Right forelimb (tissue), 1 donor: ENCODE measurements around the gene TMEM185B.
"Not testable (repeated sequence)": the region's sequence is repeated elsewhere in the genome, so short reads cannot be mapped to it uniquely, and the experiment has no call there.

Source experiments
- DNase-seq: peaks from one replicate; pipeline ENCODE4 v3.0.0-alpha.2; 2018

Gene TMEM185B

DNA sequence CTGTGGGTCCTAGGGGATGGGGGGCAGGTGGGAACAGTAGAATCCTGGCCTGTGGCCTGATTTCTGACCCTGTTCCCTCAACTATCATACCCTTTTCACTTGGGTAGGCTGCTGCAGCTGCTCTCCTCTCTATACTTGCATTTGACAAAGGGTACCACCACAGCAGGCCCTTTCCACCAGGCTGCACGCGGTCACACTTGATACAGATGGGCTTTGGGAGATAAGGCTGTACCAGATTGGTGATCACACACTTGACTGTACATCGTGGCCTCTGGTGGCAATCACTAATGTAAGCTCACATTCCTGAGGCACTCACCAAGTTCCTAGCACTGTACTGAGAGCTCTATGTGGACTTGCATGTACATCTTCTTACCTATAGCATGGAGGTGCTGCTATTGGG, 27.9 kb upstream of the TMEM185B start:
- no peak for DNase-seq

DNA sequence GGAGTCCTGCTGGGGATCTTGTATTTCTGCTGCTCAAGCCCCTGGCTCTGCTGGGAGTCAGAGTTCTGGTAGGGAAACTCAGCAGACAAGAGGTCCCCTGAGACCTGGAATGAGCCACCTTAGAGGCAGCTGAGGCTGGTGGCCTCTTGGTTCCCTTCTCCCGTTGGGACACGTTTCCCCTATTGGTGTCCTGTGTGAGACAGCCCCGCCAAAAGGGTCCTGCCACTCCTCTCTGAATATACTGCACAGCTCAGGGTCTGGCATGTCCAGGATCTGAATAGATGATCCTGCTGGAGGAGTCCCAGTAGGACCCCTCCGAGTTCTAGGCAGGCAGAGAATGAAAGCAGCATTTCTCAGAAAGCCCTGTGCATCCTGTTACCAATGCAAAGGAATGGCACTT, 27.4 kb upstream of the TMEM185B start:
- DNase-seq: no peak

DNA sequence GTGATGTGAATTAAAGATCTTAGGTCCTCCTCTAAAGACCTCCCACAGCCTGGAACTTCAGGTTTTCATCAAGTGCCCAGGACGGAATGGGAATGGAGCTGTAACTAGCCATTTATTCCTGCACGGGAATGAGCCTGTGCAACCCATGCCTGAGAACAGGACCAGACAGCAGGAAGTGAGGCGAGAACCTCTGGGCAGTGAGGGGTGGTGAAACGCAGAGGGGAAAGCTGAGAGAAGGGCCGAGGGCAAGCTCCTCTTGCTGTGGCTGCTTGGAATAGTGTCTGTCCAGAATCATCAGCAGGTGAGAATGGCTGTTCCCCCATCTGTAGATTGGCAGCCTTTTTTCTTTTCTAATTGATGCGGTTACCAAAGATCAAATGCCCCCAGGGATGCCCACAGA, 24.7 kb upstream of the TMEM185B start:
- DNase-seq: no peak

DNA sequence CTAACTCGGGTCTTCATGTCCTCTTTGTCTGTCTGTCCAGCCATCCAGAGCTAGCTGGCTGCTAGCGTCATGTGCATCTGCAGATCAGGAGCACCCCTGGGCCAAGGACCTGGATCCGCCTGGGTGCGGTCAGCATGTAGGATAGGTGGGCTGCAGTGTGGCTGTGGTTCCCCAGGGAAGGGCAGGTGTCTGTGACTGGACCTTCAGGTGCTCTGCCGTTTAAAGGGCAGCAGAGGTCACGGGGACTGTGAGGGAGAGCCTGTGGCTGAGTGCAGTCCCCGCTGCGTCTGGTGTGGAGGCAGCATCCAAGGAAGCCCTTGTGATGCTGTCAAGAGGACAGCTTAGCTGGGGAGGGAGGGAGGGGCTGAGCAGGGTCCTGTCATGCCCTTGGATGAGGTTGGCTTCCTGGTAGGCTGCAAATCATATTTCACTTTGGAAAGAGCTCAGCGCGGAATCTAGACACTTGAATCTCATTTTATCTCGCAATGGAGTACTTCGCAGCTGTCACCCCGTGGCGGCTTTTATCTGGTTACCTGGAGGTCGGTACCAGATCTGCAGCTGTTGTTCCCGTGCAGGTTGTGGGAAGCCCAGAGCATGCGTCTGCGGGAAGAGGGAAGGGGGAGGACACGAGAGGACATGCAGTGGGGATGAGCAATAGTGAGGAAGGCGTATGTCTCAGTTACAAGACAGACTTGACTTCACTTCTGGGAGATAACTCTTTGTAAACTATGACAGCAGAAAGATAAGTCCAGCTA, 23.5 kb upstream of the TMEM185B start:
- DNase-seq: no peak

DNA sequence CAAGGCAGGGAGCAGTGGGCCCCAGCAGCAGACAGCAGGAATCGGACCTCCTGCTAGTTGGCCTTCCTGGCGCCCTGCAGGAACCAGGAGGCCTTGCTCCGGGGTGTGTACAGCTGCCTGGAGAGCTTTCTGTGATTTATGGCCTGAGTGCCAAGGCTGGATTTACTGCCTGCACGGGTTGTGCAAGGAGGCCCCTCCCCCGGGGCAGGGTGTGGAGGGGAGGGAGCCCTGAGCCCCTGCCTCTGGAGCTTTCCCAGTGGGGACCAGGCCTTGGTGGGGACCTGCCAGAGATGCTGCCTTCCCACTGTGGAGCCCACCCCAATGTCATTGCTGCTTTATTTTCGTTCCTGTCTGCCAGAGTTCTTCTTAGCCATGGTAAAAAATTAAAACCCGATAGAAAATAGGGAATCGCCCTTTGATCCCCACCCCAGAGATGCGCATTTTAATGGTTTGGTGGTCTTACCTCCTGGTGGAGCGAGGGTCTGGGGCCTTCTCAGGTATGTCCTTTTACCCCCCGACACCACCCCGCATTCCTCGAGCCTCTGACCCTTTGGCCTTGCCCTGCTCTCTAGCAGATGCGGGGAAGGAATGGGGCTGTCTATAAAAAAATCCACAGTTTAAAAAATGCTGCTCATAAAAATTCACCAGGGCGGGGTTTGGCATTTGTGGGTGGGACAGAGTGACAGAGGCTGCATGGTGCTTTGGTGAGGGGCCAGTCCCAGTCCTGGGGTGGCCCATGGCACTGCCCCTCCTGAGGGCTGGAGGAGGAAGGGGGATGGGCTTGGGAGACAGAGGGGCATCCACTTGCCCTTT, 22.5 kb upstream of the TMEM185B start:
- DNase-seq: no peak

DNA sequence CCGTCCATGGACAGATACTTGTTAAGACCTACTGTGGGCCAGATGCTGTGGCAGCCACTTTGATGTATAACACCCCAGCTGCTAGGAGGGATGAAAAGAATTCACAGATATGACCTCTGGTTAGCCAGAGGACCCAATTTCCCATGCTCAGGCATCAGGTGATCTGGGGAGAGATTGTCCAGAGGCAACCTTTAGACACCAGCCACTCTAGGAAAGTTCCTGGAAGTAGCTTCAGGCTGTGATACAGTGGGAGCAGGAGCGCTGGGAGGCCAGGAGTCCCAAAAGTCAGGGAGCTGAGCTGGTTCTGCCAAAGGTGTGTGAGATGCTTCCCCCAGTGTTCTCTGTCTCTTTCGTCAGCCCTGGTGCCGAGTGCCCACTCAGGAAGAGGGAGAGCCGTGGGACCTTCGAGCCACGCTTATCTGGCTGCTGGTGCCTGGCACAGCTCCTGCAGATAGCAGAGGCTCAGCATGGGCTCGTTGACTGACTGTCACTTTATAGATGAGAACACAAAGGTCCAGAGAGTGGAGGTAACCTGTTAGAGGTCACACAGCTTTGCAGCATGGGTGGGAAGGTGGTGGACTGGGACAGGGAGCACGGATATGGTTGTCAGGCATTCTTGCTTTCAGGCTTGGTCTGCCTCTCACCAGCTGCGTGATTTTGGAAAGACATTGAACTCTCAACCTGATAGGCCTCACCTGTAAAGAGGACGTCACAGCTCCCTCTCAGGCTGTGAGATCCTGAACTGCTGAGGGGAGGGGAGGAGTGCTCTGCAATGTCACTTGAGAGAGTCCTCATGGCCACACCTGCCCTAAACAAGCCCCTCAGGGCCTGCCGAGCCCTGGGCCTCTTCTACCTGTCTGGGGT, 21.7 kb upstream of the TMEM185B start:
- DNase-seq: no peak

DNA sequence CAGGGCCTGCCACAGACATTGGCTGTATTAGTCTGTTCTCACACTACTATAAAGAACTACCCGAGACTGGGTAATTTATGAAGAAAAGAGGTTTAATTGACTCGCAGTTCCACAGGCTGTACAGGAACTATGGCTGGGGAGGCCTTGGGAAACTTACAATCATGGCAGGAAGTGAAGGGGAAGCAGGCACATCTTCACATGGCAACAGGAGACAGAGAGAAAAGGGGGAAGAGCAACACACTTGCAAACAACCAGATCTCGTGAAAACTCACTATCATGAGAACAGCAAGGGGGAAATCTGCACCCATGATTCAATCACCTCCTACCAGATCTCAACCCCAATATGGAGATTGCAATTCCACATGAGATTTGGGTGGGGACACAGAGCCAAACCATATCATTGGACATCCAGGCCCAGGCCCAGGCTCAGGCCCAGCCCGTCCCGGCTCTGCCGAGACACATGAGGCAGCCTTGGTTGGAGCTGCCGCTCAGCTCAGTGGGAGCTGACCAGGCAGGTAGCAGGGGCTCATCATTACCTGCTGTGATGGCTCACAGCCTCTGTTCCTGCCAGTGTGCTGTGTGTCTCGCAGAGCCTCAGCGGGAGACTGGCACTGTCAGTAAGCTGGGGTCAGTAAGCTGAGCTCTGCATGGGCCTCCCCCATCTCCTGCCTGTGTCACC, 20.8 kb upstream of the TMEM185B start:
- no peak for DNase-seq

DNA sequence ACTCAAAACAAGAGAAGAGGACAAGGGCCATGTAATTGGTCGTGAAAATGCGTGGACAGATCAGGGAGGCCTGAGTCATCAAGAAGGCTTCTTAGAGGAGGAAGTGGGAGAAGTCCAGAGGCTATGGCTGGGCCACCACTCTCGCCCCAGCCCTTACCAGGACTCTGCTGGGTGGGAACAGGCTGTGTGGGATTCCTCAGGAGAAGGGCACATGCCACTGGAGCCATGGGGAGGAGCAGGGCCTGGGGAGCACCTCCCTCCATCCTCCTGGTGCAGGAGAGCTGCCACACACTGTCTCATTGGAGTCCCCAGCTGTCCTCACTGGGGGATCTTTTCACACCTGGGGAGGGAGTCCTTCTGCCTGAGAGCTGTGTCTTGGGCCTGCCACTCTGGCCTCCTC, 20.0 kb upstream of the TMEM185B start:
- no peak for DNase-seq

DNA sequence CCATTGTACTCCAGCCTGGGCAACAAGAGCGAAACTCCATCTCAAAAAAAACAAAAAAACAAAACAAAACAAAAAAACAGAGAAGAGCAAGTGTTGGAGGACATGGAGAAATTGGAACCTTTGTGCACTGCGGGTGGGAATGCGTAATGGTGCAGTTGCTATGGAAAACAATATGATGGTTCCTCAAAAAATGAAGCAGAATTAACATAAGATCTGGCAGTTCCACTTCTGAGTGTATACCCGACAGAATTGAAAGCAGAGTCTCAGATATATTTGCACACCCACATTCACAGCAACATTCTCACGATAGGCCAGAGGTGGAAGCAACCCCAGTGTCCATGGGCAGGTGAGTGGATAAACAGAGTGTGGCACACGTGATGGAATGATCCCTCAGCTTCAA, 18.5 kb upstream of the TMEM185B start:
- no peak for DNase-seq

DNA sequence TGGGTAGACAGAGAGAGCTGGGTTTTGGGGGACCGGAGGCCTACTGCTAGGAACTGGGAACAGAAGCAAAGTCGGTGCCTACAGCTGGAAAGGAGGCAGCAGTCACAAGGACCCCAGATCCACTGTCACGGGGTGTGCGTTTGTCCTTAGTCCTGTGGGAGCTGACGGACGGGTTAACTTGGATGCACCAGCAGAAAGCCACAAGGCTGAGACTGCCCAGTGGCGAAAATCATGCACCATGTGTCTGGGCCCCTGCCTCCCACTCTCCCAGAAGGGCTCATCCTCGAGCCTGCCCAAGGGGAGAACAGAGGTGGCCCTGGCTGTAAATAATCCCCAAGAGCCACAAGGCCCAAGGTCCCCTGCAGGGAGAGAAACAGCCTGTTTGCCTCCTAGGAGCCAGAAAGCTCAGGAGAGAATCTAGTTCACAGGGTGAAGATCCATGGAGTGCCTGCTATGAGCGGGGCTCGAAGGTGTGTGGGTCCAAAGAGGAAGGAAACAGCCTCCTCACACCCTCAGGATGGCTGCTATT, 17.8 kb upstream of the TMEM185B start:
- DNase-seq: no peak

DNA sequence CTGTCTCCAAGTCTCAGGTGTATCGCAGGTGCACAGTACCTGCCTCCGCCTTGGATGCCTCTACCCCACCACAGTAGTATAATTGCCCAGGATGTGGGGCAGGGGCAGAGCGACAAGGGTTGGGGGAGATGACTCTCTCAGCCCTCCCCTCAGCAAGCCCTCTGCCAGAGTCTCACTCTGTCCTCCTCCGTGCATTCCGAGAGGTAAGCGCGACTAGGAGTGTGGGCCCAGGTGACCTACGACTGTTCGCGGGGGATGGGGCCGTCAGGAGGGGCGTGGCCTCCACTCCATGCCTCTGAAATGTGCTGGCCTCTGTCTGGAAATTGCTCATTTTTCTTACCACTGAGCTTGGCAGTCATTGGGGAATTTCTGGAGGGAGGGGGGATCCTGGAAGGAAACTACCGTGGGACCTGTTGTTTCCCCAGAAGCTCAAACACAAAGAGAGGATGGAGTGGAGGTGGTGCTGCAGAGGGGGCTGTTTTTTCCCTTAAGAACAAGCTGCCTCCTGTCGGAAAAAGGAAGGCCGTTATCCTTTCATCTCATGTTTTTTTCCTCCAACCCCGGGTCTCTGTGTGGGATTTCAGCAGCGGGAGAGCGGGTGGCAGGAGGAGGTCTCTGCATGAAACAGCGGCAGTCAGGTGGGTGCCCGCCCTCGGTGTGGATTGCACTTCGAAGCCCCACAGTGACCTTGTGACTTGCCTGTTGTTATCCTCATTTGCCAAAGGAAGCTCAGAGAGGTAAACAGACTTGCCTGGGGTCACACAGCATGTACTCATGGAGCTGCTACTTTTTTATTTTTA, 16.5 kb upstream of the TMEM185B start:
- DNase-seq: peak; percentile 66

DNA sequence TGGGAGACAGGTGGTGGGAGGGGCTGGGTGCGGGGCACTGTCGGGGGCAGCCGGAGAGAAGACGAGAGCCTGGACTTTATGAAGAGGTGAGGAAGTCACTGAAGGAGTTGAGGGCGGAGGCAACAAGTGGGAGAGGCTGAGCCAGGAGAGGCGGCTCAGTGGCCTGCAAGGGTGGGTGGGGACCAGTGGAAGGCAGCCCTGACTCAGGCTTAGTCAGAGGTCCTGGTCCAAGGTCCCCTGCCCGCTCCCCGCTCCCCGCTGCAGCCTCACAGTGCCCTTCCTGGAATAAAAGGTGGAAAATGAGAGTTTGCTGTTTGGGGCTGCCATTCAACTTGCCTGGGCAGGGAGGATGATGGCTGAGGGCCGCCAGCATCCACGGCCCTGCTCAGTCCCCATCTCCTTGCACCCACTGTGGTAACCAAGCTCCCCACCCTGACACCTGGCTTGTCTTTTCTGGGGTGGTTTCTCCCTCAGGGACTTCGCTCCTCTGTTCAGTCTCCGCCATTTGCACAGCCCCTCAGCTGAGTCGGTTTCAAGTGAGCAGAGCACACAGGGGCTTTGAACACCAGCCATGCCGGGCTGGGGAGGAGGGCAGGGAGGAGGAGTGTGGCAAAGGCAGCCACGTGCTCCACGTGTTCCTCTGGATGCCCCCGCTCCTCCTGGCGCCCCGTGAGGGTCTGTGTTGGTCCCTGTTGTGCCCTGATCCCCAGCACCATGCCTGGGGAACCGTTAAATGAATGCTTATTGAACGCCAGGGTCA, 15.7 kb upstream of the TMEM185B start:
- DNase-seq: no peak

DNA sequence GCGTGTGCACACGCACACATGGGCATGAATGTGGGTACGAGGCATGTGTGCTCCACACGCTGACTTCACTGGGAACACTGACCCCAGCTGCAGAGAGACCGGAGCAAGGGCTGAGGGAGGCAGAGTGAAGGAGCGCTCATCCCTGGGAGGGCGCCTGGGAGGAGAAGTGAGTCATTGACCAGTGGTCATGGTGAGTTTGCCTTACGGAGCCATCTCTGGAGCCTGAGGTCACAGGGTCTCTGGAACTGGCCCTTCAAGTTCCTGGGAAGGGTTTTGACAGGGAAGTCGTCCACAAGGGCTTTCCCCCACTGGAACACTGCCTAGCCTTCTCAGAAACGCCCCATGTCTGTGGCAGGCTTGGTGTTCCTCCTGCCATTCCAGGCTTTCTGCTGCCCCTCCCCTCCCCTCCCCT, 14.3 kb upstream of the TMEM185B start:
- DNase-seq: no peak

DNA sequence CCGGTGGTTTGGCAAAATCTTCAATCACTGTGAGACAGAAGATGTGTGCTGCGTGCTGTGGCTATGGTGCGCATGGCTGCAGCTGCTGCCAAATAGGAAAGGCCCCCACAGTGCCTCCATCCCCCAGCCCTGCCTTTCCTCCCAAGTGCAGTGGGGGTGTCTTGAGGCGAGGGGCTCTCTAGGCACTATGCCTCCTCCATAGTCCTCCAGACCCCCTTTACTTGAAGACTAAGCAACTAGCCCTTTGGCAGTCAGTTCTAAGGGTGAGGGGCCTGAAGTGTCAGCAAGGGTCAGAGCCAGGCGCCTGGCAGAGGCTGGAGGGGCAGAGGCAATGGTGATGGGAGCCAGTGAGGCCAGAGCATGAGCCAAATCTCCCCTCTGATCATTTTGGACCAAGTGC, 13.6 kb upstream of the TMEM185B start:
- no peak for DNase-seq

DNA sequence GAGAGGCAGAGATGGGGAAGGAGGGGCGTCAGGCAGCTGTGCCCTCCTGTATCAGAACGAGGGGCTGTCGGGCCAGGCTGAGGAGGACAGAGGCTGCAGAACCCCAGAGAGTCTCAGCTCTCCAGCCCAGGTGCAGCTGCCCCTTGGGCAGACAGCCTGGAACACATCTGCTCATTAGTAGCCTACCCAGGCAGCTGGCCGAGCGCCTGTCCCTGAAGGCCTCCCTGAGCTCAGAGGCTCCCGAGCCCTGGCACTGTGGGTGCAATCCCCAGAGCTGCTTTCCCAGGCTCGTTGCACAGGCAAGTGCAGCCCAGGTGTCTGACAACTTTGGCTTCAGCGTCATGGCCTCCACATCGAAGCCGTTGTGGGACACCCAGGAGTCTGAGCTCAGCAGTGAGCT, 13.1 kb upstream of the TMEM185B start:
- peak; percentile 57 for DNase-seq

DNA sequence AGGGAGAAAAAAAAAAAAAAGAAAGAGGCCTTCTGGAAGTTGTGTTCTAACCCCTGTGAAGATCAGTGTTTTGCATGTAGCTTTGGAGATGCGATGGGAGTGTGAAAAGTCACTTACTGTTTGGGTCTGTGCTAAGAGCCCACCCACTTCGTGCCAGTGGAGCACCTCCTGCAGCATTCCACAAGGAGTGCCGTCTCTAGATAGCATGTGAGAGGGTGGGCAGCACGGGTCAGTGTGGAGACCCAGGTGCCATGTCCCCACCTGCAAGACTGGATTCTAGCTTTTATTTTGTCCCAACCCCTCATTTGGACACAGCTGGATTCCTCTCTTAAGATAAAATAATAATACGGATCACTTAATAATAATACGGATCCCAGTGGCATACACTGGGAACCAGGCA, 12.5 kb upstream of the TMEM185B start:
- DNase-seq: peak; percentile 9

DNA sequence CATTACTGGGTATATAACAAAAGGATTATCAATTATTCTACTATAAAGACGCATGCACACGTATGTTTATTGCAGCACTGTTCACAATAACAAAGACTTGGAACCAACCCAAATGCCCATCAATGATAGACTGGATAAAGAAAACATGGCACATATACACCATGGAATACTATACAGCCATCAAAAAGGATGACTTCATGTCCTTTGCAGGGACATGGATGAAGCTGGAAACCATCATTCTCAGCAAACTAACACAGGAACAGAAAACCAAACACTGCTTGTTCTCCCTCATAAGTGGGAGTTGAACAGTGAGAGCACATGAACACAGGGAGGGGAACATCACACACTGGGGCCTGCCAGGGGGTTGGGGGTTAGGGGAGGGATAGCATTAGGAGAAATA, 12.0 kb upstream of the TMEM185B start:
- DNase-seq: not testable (repeated sequence)

DNA sequence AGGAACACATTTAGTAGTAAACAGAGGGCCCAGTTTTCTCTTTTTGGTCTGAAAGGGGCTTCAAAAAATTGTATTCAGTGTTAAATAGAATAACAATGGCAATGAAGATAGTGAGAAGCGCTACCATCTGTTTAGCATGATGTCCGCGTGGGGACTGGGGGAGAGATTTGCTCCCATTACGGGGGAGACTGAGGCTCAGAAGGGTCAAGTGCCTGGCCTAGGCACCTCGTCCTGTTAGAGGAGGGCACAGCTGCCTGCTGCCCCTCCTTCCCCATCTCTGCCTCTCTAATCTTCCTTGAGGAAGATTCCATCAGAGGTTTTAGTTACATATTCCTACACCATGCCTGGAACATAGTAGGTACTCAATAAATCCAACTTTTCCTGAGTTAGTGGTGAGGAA, 10.1 kb upstream of the TMEM185B start:
- DNase-seq: no peak

DNA sequence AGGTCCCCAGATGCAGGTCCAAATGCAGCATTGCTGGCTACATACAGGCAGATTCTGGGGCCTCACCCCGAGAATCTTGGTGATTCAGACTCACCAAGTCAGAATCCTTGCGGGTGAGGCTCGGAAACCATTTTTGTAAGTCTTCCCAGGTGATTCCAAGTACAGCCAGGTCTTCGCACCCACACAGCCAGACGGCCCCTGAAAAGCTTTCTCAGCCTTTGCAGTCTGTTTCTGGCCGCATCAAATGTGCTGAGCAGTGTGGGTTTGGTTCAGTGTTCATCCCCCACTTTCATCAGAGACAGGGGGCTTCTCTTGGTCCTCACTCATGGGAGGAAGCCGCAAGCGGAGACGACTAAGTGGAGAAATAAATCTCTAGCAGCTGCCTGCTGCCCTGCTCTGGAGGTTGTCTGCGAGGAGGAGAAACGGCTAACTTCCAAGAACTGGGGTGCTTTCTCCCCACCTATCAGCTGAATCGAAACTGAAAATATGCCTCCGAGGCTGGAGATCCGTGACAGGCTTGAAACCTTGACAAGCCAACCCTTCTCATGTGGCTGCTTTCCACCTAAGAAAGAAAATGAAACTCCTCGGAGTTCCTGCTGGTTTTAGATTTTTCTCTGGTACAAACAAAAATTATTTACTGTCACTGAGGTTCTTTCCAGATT, 8.9 kb upstream of the TMEM185B start:
- no peak for DNase-seq

DNA sequence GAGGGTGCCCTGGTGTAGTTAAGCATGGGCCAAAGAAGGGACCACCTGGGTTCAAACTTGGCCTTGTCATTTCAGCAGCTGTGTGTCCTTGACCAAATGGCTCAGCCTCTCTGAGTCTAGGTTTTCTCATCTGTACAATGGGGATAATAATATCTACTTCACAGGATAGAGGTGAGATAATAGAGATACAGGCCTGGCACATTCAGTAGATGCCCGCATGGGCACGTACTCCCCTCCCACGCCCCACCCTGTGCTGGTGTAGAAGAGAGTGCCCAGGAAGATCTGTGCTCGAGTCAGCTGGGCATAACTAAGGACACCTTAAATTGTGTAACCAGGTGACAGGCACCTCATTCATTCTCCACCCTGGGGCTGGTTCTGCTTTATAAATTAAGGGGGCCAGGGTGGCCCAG, 8.4 kb upstream of the TMEM185B start:
- no peak for DNase-seq
